Right lobe of liver (tissue), 4 donors: Measurements from ENCODE around the gene TRIOBP.
"Not testable (repeated sequence)": the region's sequence is repeated elsewhere in the genome, so short reads cannot be mapped to it uniquely, and the experiment has no call there.

ENCODE experiments used
- POLR2A ChIP-seq: fragments of 450-650 bp; IDR thresholded peaks from one replicate; pipeline ENCODE4 v1.6.1; 2017; ENCODE audit warnings: antibody characterized with exemption, mild to moderate bottlenecking
- TF ChIP-seq, protein P1 (sequence below), 4 donors: fragments of 200-600 bp in 3 of 4; fragments of 450-650 bp in 1 of 4; IDR thresholded peaks; one replicate each; pipeline versions ENCODE4 v1.5.1 to v1.8.0; 2016 to 2022; ENCODE audit warnings: antibody characterized with exemption in 4 of 4, mild to moderate bottlenecking in 2 of 4
- donor health status: DM: no; HTN: no; CAD: no.
- donor health status: DM: no; HTN: no; CAD: no.
- donor health status: DM: no; HTN: yes; CAD: no.

DNA sequence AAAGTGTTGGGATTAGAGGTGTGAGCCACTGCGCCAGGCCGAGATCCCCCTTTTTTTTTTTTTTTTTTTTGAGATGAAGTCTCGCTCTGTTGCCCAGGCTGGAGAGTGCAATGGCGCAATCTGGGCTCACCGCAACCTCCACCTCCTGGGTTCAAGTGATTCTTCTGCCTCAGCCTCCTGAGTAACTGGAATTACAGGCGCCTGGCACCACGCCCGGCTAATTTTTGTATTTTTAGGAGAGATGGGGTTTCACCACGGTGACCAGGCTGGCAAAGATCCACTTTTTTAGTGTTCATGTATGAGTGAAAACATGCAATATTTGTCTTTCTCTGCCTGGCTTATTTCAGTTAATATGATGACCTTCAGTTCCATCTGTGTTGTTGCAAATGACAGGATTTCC lies 103.1 kb downstream of the TRIOBP start:
- TF ChIP-seq, protein P1, sequence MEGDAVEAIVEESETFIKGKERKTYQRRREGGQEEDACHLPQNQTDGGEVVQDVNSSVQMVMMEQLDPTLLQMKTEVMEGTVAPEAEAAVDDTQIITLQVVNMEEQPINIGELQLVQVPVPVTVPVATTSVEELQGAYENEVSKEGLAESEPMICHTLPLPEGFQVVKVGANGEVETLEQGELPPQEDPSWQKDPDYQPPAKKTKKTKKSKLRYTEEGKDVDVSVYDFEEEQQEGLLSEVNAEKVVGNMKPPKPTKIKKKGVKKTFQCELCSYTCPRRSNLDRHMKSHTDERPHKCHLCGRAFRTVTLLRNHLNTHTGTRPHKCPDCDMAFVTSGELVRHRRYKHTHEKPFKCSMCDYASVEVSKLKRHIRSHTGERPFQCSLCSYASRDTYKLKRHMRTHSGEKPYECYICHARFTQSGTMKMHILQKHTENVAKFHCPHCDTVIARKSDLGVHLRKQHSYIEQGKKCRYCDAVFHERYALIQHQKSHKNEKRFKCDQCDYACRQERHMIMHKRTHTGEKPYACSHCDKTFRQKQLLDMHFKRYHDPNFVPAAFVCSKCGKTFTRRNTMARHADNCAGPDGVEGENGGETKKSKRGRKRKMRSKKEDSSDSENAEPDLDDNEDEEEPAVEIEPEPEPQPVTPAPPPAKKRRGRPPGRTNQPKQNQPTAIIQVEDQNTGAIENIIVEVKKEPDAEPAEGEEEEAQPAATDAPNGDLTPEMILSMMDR (IDR thresholded peaks at IDR 0.05) = not testable (repeated sequence)
- TF ChIP-seq POLR2A = not testable (repeated sequence)
